ENCODE data around the gene LPIN1.
A peak's percentile ranks its signal among the peaks of the same experiment; 100 is the strongest.
"Not testable (repeated sequence)": the region's sequence is repeated elsewhere in the genome, so short reads cannot be mapped to it uniquely, and the experiment has no call there.

LPIN1 gene

GRCh38 chr2:11743846-11744553 is 2.4 kb upstream of the LPIN1 start:
- DNase-seq (ENCODE audit: low read depth in 2 of 2) = peak; percentile 57

DNA sequence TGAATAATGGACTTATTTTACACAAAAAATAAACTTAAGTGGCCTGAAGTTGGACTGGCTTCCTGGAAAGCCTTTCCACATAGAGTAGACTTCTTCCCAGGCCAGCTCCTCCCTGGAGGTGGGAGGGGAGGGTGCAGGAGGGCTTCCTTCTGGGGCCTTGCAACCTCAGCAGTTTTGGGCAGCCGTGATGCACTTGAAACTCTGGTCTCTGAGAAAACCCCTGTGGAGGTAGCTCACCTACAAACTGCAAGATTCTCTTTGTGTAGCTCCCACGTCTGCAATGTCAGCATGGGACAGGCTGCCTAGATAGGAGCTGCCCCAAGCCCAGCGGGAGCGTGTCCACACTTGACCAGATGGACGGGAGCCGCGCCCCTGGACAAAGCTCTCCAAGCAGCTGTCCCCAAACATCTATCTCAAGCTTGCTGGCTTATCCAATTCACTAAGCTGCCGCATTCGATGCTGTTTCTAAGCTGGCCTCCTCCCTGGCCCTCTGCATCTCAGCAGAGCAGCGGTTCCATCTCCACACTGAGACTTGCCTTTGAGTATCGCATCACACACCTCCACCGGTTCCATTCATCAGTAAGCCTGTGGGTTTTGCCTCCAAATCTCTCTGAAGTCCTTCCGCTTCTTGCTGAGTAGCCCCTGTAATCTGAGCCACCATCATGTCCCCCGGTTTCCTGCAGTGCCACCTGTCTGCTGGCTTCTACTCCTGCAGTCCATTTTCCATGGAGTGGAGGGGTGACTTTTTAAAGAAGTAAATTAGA is 1.6 kb upstream of the LPIN1 start:
- no peak for DNase-seq (ENCODE audit: low read depth in 2 of 2)

GRCh38 chr2:11745613-11746375 is 638 bp upstream of the LPIN1 start:
- DNase-seq (ENCODE audit: low read depth in 2 of 2) = no peak

- DNase-seq (ENCODE audit: low read depth in 2 of 2) = no peak
These were observed 501 bp downstream of the LPIN1 start for GRCh38 chr2:11746807-11747459.

DNA sequence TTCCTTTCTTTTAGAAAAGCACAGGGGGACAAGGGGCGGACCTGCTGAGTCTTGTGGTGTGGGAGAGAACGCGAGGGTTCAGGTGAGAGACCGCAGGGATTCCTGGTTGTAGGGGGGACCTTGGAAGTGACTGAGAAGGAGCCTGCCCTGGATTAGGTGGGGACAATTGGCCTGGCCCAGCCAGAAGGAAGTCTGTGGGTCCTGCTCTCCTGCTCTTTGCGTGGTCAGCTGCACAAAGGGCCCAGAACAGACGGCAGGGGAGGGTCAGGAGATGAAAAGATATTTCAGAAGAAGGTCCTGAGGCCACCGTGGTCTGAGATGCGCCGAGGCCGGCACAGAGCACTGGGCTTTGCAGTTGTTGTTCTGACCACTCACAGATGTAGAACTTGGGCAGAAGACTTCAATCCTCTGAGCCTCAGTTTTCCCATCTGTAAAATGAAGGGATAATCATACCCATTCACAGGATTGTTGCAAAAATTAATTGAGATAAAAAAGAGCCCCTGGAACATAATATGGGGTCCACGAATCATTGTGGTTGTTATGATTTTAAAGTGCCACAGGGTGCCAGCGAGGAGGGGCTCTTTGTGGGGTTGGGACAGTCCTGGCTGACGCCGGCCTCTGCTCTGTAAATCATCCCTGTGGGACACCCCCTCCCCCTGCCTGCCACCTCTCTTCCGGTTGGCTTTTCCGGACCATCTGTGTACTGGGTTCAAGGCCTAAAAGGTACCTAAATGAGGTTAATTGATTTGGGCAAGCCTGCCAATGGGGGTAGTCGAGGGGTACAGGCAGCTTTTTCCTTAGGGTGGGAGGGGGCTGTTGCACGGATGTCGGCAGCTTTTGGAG is 1.8 kb downstream of the LPIN1 start:
- DNase-seq (ENCODE audit: low read depth in 2 of 2) = no peak

GRCh38 chr2:11748861-11749645 is 2.6 kb downstream of the LPIN1 start:
- DNase-seq (ENCODE audit: low read depth in 2 of 2) = no peak

DNA sequence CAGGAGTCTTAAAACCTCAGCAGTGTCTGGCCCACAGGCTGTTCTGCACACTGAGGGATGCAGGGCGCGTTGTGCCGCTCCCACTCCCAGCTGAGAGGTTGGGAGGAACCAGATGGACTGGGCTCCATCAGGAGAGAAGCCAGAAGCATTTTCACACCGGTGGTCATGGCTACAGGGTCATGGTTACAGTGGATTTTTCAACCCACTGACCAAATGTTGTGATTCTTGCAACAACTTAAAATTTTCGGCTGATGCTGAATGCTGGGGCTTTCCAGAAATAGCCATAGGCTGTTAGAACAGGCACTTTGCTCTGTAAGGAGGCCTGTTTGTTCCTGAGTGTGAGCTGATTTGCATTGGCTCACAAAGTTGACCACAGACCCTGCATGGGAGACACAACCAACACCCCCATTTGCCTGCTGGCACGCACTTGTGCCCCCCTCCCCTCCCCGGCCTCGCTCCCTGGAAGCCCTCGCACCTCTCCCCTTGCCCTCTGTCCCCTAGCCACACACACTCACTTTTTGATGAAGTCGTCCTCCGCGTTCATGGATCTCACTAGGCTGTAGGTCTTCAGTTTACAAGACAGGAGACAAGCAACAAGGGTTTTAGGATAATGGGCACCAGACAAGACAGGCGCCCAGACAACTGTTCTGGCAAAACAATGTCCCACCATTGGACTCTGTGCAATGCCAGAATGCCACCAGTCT is 3.4 kb downstream of the LPIN1 start:
- DNase-seq (ENCODE audit: low read depth in 2 of 2) = no peak

DNA sequence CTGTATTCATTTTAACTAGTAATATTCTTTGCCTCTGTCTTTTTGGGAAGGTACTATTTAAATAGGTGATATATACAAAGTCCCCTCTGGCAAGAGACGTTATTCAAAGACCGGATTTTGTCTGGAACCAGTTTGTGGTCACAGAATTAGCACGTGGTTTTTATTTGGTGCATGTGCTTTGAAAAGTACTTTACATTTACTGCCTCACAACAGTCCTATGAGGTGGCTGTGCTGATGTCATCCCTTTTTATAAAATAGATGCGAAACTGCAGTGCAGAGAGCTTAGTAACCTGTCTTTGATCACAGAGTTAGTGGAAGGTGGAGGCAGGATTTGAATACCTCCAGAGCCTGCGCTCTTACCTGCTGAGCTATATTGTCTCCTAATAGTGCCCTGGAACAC is 4.0 kb downstream of the LPIN1 start:
- no peak for DNase-seq (ENCODE audit: low read depth in 2 of 2)

GRCh38 chr2:11750917-11751316 is 4.5 kb downstream of the LPIN1 start:
- no peak for DNase-seq (ENCODE audit: low read depth in 2 of 2)

DNA sequence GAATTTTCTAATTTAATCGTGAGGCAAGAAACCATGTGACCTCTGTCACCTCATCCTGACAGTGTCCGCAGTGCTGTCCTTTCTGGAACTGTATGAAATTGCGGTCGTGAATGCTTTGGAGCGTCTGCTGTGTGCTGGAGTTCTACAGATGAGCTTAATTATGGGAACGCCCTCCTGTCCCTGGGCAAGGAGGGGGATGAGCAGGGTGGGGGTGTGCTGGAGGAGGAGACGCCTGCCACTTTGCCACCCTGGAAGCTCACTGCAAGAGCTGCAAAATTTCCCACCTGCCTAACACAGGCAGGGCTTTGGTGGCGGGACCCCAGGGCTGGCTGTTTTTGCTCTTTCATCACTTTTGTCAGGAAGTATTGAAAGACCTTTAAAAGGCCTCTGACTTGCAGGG is 6.5 kb downstream of the LPIN1 start:
- no peak for DNase-seq (ENCODE audit: low read depth in 2 of 2)

DNA sequence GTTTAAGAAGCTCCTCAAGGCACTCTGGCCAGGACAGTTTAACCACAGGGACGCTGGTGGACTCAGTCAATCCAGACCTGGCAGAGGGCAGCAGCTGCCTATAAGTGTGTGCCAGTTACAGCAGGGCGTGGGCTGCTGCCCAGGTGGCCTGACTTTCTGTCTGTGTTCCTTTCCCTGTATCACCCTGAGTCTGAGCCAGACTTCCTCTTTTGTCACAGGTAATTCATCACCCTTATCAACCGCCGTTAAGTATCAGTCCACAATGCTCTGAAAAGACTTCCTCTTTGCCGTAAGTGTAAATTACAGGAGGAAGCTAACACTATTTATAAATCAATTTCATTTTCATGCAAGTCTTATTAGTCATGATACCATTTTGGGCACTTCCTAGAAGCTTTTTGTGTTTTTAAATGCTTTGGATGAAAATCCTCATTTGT is 7.0 kb downstream of the LPIN1 start:
- DNase-seq (ENCODE audit: low read depth in 2 of 2) = no peak

GRCh38 chr2:11753886-11754699 is 7.7 kb downstream of the LPIN1 start:
- peak; percentile 33 to 62 for DNase-seq (ENCODE audit: low read depth in 2 of 2)

DNA sequence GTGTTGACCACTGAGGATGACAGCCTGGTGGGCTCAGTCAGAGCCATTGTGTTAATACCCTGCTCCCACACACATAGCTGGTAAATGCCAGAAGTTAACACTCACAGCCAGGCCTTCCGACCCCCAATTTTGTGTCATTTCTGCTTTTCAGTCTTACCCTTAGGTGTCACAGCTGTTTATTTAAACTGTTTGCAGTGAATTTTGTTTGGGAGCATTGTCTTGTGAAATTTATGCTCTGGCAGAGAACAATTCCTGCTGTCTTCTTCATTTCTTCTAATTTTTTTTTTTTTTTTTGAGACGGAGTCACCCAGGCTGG is 8.2 kb downstream of the LPIN1 start:
- DNase-seq (ENCODE audit: low read depth in 2 of 2) = no peak

- no peak for DNase-seq (ENCODE audit: low read depth in 2 of 2)
These were observed 10.7 kb downstream of the LPIN1 start for GRCh38 chr2:11757101-11757500.

- DNase-seq (ENCODE audit: low read depth in 2 of 2) = no peak
These were observed 11.8 kb downstream of the LPIN1 start for GRCh38 chr2:11758187-11758586.

- DNase-seq (ENCODE audit: low read depth in 2 of 2) = no peak
These were observed 12.2 kb downstream of the LPIN1 start for GRCh38 chr2:11758647-11759046.

GRCh38 chr2:11759182-11759975 is 12.9 kb downstream of the LPIN1 start:
- not testable (repeated sequence) for DNase-seq (ENCODE audit: low read depth in 2 of 2)

GRCh38 chr2:11761259-11761658 is 14.8 kb downstream of the LPIN1 start:
- no peak for DNase-seq (ENCODE audit: low read depth in 2 of 2)
